Glutamatergic neuron (in vitro differentiated cells): ENCODE results near the gene ALDH1A2. TPM values are rescaled to one million over a fixed set of nuclear protein-coding genes. Genes with fewer than 3 reads are reported as not detected.

Experiments used
- DNase-seq: peaks from one replicate; pipeline ENCODE4 v3.0.0; 2022
- H3K27ac Mint-ChIP-seq: one replicate; pipeline ENCODE4 v1.8.0; 2020; ENCODE audit warnings: mild to moderate bottlenecking, mixed read lengths, inconsistent platforms; ENCODE audit not compliant: unreplicated experiment
- H3K27me3 Mint-ChIP-seq: one replicate; pipeline ENCODE4 v1.8.0; 2020; ENCODE audit warnings: mild to moderate bottlenecking, moderate library complexity, mixed read lengths, inconsistent platforms; ENCODE audit not compliant: unreplicated experiment
- H3K36me3 Mint-ChIP-seq: one replicate; pipeline ENCODE4 v1.8.0; 2020; ENCODE audit warnings: mild to moderate bottlenecking, mixed read lengths, inconsistent platforms; ENCODE audit not compliant: unreplicated experiment
- H3K4me1 Mint-ChIP-seq: one replicate; pipeline ENCODE4 v1.8.0; 2020; ENCODE audit warnings: mild to moderate bottlenecking, low read depth, mixed read lengths, inconsistent platforms; ENCODE audit not compliant: unreplicated experiment
- H3K4me3 Mint-ChIP-seq: one replicate; pipeline ENCODE4 v1.8.0; 2020; ENCODE audit warnings: mild to moderate bottlenecking, mixed read lengths, inconsistent platforms; ENCODE audit not compliant: unreplicated experiment
- H3K9me3 Mint-ChIP-seq: one replicate; pipeline ENCODE4 v1.8.0; 2020; ENCODE audit warnings: mild to moderate bottlenecking, moderate library complexity, mixed read lengths, inconsistent platforms; ENCODE audit not compliant: unreplicated experiment
- CTCF ChIP-seq: fragments of 200-600 bp; sonication (generic); IDR thresholded peaks from one replicate; pipeline ENCODE4 v1.5.0; 2021; ENCODE audit not compliant: partially characterized antibody, unreplicated experiment
- total RNA-seq: library from RNA; stranded (reverse); fragmentation: NEBNext Ultra II Directional; extraction: Animal tissue kit (Norgen Biotek cat#: 25700); gene quantifications from one replicate; pipeline ENCODE4 v1.2.1, GENCODE V29; 2021; ENCODE audit not compliant: unreplicated experiment

Gene ALDH1A2
- total RNA-seq, 1 donor from 2014 or later = not detected

- TF ChIP-seq CTCF = no peak
- peaks cover 1% of the 10 kb centered on the region for H3K9me3 Mint-ChIP-seq
- DNase-seq = no peak
- H3K4me1 Mint-ChIP-seq = no peaks in the 10 kb centered on the region
- no peak overlapping the region for H3K27ac Mint-ChIP-seq
- no peak overlapping the region for H3K4me3 Mint-ChIP-seq
- peaks cover 16% of the 10 kb centered on the region for H3K36me3 Mint-ChIP-seq
- no peaks in the 10 kb centered on the region for H3K27me3 Mint-ChIP-seq
Measured at GRCh38 chr15:57932348-57932747, 133.2 kb downstream of the ALDH1A2 start.

GRCh38 chr15:57931570-57931969 lies 133.9 kb downstream of the ALDH1A2 start:
- Mint-ChIP-seq H3K36me3 (peaks cover 9% of the 10 kb centered on the region), H3K4me3 (no peak overlapping the region), H3K9me3 (peaks cover 1% of the 10 kb centered on the region), H3K4me1 (no peaks in the 10 kb centered on the region), H3K27ac (no peak overlapping the region), H3K27me3 (no peaks in the 10 kb centered on the region)
- DNase-seq = no peak
- TF ChIP-seq CTCF = no peak

- Mint-ChIP-seq H3K27ac (no peak overlapping the region), H3K4me1 (peaks cover 13% of the 10 kb centered on the region), H3K27me3 (no peaks in the 10 kb centered on the region), H3K4me3 (no peak overlapping the region), H3K9me3 (peaks cover 1% of the 10 kb centered on the region), H3K36me3 (peaks cover 7% of the 10 kb centered on the region)
- no peak for DNase-seq
- no peak for TF ChIP-seq CTCF
Measured at GRCh38 chr15:57927091-57927631, 138.3 kb downstream of the ALDH1A2 start.

- Mint-ChIP-seq H3K27me3 (no peaks in the 10 kb centered on the region), H3K4me1 (peaks cover 25% of the 10 kb centered on the region), H3K9me3 (peaks cover 1% of the 10 kb centered on the region), H3K27ac (no peak overlapping the region), H3K4me3 (no peak overlapping the region), H3K36me3 (peaks cover 7% of the 10 kb centered on the region)
- no peak for DNase-seq
- TF ChIP-seq CTCF = no peak
Measured at GRCh38 chr15:57925650-57926049, 139.9 kb downstream of the ALDH1A2 start.

- Mint-ChIP-seq H3K4me1 (peaks cover 35% of the 10 kb centered on the region), H3K27ac (no peak overlapping the region), H3K36me3 (peaks cover 7% of the 10 kb centered on the region), H3K27me3 (no peaks in the 10 kb centered on the region), H3K9me3 (peaks cover 4% of the 10 kb centered on the region), H3K4me3 (no peak overlapping the region)
- DNase-seq = no peak
- TF ChIP-seq CTCF = no peak
Measured at GRCh38 chr15:57924598-57924997, 140.9 kb downstream of the ALDH1A2 start.
